Ascending aorta (tissue), 2 donors: Measurements from ENCODE around the gene CD300C. TPM values are rescaled to one million over a fixed set of nuclear protein-coding genes. Genes with fewer than 3 reads are reported as not detected.

ENCODE experiments used
- DNase-seq, 2 donors: peaks; one replicate each; pipeline ENCODE4 v3.0.0-alpha.2; 2019; ENCODE audit warnings: low spot score in 2 of 2
- H3K27ac ChIP-seq, 2 donors: fragments of 200-600 bp; sonication (generic); one replicate each; pipeline ENCODE4 v1.5.1; 2016 to 2017; ENCODE audit warnings: mild to moderate bottlenecking in 1 of 2
- H3K27me3 ChIP-seq: fragments of 200-600 bp; sonication (generic); one replicate; pipeline ENCODE4 v1.5.1; 2017
- H3K36me3 ChIP-seq, 2 donors: fragments of 200-600 bp; sonication (generic); one replicate each; pipeline ENCODE4 v1.5.1; 2016
- H3K4me1 ChIP-seq, 2 donors: fragments of 200-600 bp; sonication (generic); one replicate each; pipeline ENCODE4 v1.5.1; 2016 to 2017; ENCODE audit warnings: mild to moderate bottlenecking in 1 of 2
- H3K4me3 ChIP-seq, 2 donors: fragments of 200-600 bp; sonication (generic); one replicate each; pipeline ENCODE4 v1.5.1; 2016 to 2017; ENCODE audit warnings: mild to moderate bottlenecking in 1 of 2
- H3K9me3 ChIP-seq, 2 donors: fragments of 200-600 bp; sonication (generic); one replicate each; pipeline ENCODE4 v1.5.1; 2016
- intact Hi-C: fragments of 100-400 bp; cut with DNase I; formaldehyde crosslinking; loops from one replicate; pipeline ENCODE4 v1.15.1; 2023
- total RNA-seq: library from RNA; depleted of rRNA; stranded (reverse); fragments of >200 nt; gene quantifications from one replicate; pipeline ENCODE4 v1.1.0, GENCODE V29; 2016
- TF ChIP-seq, protein P1 (sequence below), 3 experiments: fragments of 200-600 bp in 2 of 3; fragments of 450-650 bp in 1 of 3; sonication (generic) in 2 of 3; IDR thresholded peaks; one replicate each; pipeline ENCODE4 v1.5.1; 2016 to 2019; ENCODE audit warnings: antibody characterized with exemption in 3 of 3, mild to moderate bottlenecking in 1 of 3, moderate library complexity in 1 of 3

The CD300C gene
- total RNA-seq, 1 donor from 2014 or later = not detected

DNA sequence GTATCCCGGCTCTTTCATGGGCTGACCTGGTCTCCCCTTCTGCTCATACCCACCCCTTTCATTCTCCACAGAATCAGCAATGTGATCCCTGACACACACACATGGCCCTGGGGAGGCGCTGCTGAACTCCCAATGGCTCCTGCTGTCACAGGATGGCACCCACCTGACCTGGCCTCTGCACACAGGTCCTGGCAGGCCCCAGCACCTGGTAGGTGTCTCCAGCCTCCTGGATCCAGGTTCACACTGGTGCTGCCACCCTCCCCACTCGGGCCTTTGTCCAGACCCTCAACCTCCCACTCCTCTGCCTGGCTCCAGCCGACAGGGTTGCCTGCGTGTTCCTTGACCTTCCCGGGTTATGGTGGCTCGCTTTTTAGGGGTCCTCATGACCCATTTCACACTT, 1.3 kb upstream of the CD300C start:
- H3K27ac ChIP-seq = no peak overlapping the region
- no peaks in the 10 kb centered on the region for H3K27me3 ChIP-seq
- no peaks in the 10 kb centered on the region for H3K9me3 ChIP-seq
- TF ChIP-seq, protein P1, sequence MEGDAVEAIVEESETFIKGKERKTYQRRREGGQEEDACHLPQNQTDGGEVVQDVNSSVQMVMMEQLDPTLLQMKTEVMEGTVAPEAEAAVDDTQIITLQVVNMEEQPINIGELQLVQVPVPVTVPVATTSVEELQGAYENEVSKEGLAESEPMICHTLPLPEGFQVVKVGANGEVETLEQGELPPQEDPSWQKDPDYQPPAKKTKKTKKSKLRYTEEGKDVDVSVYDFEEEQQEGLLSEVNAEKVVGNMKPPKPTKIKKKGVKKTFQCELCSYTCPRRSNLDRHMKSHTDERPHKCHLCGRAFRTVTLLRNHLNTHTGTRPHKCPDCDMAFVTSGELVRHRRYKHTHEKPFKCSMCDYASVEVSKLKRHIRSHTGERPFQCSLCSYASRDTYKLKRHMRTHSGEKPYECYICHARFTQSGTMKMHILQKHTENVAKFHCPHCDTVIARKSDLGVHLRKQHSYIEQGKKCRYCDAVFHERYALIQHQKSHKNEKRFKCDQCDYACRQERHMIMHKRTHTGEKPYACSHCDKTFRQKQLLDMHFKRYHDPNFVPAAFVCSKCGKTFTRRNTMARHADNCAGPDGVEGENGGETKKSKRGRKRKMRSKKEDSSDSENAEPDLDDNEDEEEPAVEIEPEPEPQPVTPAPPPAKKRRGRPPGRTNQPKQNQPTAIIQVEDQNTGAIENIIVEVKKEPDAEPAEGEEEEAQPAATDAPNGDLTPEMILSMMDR (IDR thresholded peaks at IDR 0.05) = no peak
- intact Hi-C loops = no loop called here
- no peak overlapping the region for H3K4me3 ChIP-seq
- no peaks in the 10 kb centered on the region for H3K36me3 ChIP-seq
- no peak for DNase-seq
- H3K4me1 ChIP-seq = no peaks in the 10 kb centered on the region

DNA sequence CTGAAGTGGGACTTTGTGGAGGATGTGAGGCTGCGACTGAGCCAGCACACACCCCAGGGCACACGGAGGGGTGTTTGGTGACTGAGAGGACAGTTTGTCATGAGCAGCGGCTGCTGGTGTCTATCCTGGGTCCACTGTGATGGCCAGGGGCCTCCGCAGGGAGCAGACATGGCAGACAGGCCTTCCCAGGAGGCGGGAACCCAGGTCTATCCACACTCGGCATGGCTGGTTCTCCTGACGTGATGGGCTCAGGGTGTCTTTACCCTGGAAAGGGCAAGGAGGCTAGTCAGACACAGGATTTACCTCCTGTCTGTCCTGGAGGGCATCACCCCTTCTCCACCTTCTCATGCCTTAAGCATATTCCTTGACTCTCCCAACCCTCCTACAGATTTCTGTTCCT, 671 bp upstream of the CD300C start:
- intact Hi-C loops = no loop called here
- Histone ChIP-seq H3K36me3 (no peaks in the 10 kb centered on the region), H3K27me3 (no peaks in the 10 kb centered on the region), H3K27ac (no peak overlapping the region), H3K4me1 (no peaks in the 10 kb centered on the region), H3K9me3 (no peaks in the 10 kb centered on the region), H3K4me3 (no peak overlapping the region)
- no peak for DNase-seq
- TF ChIP-seq, protein P1 (IDR thresholded peaks at IDR 0.05) = no peak

DNA sequence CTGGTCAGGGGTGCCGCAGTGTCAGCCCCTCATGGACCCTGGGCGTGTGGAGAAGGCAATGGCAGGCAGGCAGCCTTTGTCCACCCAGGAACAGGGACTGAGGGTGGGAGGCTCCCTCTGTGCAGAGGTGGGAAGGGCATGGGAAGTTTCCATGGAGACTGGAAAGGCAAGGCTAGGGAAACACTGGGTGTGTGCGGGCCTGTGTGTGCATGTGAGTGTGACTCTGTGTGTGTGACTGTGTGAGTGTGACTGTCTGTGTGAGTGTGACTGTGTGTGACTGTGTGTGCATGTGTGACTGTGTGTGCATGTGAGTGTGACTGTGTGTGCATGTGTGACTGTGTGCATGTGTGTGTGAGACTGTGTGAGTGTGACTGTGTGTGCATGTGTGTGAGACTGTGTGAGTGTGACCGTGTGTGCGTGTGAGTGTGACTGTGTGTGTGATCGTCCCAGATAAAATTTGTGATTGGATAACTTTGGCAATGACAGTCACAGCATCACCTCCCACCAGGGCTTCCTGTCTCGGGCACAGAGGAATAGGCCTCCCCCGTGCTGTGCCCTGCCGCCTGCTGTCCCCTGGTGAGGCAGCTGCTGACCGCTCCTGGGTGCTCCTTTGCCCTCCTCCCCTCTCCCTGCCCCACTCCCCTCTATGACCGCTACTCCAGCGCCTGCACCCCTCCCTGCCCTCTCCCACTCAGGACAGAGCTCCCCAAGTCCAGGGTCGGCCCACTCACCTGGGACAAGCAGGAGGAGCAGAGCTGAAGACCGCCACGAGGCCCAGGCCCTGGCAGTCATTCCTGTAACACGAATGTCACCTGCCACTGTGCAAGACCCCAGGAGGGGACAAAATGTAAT, 698 bp downstream of the CD300C start:
- Histone ChIP-seq H3K4me3 (peak overlapping the region in 1 of 2 donors; percentile 25), H3K9me3 (no peaks in the 10 kb centered on the region), H3K27me3 (no peaks in the 10 kb centered on the region), H3K4me1 (no peaks in the 10 kb centered on the region), H3K27ac (no peak overlapping the region), H3K36me3 (no peaks in the 10 kb centered on the region)
- DNase-seq = no peak
- intact Hi-C loops = no loop called here
- TF ChIP-seq, protein P1 (IDR thresholded peaks at IDR 0.05) = no peak

DNA sequence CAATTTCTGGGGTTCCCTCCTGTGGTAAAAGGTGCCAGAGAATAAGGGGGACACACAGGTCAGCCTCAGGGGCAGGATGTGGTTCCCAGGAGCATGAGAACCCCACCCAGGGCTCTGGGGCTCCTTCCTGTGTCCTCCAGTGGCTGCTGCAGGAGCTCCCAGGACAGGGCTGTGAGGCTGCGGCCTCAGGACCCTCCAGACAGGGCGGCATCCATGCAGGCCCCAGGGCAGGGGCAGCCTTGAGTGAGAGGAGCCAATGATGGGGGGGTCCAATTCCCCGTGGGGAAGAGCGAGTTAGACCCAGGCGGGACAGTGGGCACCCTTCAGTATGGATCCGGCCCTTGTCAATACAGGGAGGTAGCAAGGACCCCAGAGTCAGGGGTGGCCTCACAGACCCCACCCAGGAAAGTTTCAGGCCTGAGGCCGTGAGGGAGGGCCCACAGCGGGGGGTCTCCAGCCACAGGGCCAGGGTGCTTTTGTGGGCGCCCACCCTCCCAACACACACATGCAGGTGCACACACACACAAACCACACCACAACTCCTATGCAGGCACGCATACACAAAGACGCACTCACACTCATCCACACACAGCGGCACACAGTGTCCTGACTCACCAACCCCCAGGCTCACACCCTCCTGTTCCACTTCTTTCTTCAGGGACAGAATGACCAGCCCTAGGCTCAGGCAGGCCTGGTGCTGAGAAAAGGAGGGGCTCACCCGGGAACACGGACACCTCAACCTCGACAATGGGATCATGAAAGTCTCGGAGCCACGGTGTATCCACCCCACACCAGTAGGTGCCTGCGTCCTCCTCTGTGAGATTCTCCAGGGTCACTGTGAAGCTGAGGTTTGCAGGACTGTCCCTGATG, 1.8 kb downstream of the CD300C start:
- H3K4me1 ChIP-seq = no peaks in the 10 kb centered on the region
- no peaks in the 10 kb centered on the region for H3K36me3 ChIP-seq
- no peaks in the 10 kb centered on the region for H3K9me3 ChIP-seq
- no peaks in the 10 kb centered on the region for H3K27me3 ChIP-seq
- no peak overlapping the region for H3K4me3 ChIP-seq
- TF ChIP-seq, protein P1 (IDR thresholded peaks at IDR 0.05) = no peak
- H3K27ac ChIP-seq = no peak overlapping the region
- no peak for DNase-seq
- intact Hi-C loops = no loop called here

DNA sequence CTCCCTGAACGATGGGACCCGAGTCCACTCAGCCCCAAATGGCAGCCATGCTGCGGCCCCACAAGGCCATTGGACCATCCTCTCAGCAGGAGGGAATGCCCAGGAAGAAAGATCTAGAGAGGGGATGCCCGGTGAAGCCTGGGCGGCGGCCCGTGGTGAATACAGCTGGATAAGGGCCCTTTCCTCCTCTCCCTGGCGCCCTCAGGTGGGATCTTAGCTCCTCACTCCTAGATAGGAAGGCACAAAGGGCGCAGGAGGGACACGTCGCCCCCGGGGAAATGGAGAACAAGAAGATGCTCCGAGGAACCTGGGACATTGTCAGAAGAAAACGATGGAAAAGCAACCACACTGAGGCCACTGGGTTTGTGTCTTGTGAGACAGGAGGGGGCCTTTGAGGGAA, 2.5 kb downstream of the CD300C start:
- Histone ChIP-seq H3K36me3 (no peaks in the 10 kb centered on the region), H3K9me3 (no peaks in the 10 kb centered on the region), H3K4me1 (no peaks in the 10 kb centered on the region), H3K27ac (no peak overlapping the region), H3K4me3 (no peak overlapping the region), H3K27me3 (no peaks in the 10 kb centered on the region)
- intact Hi-C loops = no loop called here
- TF ChIP-seq, protein P1 (IDR thresholded peaks at IDR 0.05) = no peak
- no peak for DNase-seq
